Hindlimb muscle (tissue), 1 donor: ENCODE measurements around the gene VDR. TPM values are rescaled to one million over a fixed set of nuclear protein-coding genes. Genes with fewer than 3 reads are reported as not detected.
"Not testable (repeated sequence)": the region's sequence is repeated elsewhere in the genome, so short reads cannot be mapped to it uniquely, and the experiment has no call there.

Experiments
- DNase-seq: peaks from one replicate; pipeline ENCODE4 v3.0.0-alpha.2; 2013
- polyA plus RNA-seq: library from polyadenylated mRNA; unstranded; fragments of 120-200 nt; gene quantifications from one replicate; pipeline ENCODE4 v1.2.1, GENCODE V29; 2013; ENCODE audit not compliant: insufficient read length

The VDR gene
- polyA plus RNA-seq, 1 donor, result 0.75 TPM

DNA sequence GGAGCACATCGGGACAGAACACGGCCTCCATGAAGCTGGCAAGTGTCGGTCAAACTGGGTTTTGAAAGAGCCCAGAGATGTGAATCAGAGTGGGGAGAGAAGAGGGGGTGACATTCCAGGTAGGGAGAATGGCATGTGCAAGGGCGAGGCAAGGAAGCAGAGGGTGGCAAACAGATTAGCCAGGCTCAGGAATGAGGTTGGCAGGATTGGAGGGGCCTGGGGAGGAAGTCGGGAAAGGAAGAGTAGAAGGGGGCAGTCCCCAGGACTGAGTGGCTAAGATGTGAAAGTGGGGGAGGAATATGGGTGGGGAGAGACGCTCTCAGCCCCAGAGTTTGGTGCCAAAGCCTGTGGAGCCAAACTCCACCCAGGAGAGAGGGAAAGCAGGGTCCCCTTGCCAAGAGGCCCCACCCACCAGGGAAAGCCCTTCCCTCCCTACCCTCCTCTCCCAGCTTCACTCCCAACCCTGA lies 79.6 kb downstream of the VDR start:
- DNase-seq, result no peak

GRCh38 chr12:47824635-47825034 lies 80.2 kb downstream of the VDR start:
- DNase-seq, result no peak

- DNase-seq, result no peak
These were observed 80.6 kb downstream of the VDR start for GRCh38 chr12:47824198-47824597.

DNA sequence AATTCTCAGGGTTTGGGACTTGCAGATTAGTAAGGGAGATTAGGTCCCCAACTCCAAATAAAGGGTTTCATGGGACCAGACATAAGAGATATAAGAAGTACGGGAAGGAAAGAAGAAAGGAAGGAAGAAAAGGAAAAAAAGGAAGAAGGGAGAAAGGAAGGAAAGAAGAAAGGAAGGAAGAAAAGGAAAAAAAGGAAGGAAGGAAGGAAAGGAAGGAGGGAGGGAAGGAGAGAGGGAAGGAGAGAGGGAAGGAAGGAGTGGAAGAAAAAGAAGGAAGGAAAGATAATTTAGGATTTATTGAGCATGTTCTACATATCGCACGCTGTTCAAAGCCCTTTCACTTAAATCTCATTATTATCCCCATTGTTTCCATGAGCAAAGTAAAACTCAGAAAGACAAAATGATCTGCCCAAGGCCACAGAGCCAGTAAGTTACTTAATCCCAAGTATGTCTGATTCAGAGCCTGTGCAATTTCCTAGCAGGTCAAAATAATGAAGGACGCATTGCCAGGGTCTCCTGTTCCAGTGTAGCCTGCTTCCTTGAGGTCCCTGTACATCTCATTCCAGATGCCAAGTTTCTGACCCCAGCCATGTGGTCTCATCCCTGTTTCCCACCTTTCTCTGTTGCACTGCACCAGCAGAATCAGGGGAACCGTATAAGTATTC lies 81.2 kb downstream of the VDR start:
- no peak for DNase-seq

DNA sequence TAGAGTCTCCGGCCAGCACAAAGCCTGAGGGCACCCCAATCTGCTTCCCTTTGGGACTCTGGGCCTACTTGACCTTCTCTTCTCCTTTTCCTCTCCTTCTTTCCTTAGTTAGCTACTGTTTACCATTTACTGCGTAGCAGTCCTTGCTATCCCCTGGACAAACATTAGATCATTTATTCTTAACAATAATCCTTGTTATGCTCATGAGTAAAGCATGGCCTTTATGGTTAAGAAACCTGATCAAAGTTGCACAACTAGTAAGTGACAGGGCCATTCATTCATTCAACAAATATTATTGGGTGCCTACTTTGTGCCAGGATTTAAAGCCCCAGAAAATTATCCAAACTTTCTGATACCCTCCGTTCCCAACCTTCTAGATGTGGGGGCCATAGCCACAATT lies 81.9 kb downstream of the VDR start:
- DNase-seq, result no peak

DNA sequence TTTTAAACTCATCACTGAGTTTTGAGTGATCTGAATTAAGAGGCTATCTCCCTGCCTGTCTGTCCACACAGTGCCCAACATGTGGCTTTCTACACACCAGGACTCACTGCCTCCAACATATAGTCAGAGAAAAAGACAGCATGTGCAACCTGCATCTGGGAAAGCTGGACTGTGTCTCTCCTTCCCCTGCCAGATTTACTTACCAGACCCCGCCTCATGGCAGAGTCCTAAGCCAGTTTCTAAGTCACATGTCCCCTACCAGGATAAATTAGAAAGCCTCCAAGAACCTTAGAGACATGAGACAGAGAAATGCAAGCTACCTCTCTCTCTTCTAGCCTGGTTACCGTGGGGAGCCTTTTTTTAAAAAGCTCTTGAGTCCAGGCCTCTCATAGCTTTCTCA lies 82.4 kb downstream of the VDR start:
- peak; percentile 53 for DNase-seq

GRCh38 chr12:47821346-47821706 lies 83.5 kb downstream of the VDR start:
- no peak for DNase-seq

GRCh38 chr12:47820631-47821345 lies 84.0 kb downstream of the VDR start:
- DNase-seq, result peak; percentile 84

- peak; percentile 89 for DNase-seq
These were observed 84.7 kb downstream of the VDR start, which contains the start of gene HDAC7 for GRCh38 chr12:47819896-47820630. Gene HDAC7 (minus strand): TSS chr12:47819903. CDS start chr12:47819785, 118 bp downstream.

GRCh38 chr12:47819138-47819895 lies 85.5 kb downstream of the VDR start:
- peak; percentile 56 for DNase-seq

- no peak for DNase-seq
These were observed 86.2 kb downstream of the VDR start for GRCh38 chr12:47818467-47819137.

DNA sequence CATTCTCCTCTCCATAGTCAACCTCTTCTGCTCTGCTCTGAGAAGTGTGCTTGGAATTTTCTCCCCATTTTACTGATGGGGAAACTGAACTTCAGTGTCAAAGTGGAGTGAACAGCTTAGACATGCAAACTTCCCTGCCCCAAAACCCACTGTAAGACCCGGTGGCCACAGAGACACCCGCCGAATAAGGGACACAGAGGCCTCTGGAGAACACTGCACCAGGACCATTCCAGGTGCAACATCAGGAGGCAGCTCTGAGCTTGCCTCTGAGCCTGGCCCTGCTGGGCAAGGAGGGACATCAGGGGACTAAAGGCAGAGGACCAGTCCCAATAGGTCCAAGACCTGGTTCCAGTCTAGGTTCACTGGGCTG lies 86.8 kb downstream of the VDR start:
- no peak for DNase-seq

GRCh38 chr12:47817272-47818006 lies 87.4 kb downstream of the VDR start:
- DNase-seq, result no peak

- DNase-seq, result no peak
These were observed 88.2 kb downstream of the VDR start for GRCh38 chr12:47816403-47817271.

DNA sequence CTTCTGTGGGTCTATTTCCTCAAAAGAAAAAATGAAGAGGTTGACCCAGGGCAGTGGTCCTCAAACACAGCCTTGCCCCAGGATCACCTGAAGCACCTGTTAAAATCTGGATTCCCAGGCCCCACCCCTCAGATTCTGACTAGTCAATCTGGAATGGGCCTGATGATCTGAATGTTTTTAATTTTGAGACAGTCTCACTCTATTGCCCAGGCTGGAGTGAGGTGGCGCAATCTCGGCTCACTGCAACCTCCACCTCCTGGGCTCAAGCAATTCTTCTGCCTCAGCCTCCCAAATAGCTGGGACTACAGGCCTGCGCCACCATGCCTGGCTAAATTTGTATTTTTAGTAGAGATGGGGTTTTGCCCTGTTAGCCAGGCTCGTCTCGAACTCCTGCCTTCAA lies 89.3 kb downstream of the VDR start:
- DNase-seq, result not testable (repeated sequence)

DNA sequence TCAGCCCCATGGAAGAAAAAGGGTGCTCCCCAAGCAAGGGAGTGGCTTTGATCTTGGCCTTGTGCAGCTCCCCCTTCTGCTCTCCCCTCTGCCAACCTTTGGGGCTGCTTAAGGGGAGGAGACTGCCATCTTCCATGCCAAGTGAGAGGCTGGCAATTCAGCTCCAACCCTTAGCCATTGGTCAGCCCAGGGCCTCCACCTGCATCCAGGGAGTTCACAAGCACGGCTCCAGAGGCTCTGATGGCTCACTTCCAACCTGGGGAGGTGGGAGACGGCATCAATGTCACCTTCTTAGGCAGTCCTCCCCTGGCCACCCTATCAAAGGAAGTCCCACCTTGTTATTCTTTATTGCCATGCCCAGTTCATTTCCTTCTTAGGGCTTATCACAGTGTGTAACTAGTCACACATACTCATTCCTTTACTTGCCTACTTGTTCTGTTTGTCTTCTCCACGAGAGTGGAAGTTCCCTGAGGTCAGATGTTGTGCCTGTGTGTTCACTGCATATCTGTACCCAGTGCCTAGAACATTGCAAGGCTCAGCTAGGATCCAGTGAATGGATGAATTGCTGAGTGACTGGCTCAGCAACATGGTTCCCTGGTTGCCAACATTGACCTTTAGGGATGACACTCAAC lies 90.1 kb downstream of the VDR start:
- DNase-seq, result no peak

GRCh38 chr12:47813511-47814196 lies 91.1 kb downstream of the VDR start:
- no peak for DNase-seq

DNA sequence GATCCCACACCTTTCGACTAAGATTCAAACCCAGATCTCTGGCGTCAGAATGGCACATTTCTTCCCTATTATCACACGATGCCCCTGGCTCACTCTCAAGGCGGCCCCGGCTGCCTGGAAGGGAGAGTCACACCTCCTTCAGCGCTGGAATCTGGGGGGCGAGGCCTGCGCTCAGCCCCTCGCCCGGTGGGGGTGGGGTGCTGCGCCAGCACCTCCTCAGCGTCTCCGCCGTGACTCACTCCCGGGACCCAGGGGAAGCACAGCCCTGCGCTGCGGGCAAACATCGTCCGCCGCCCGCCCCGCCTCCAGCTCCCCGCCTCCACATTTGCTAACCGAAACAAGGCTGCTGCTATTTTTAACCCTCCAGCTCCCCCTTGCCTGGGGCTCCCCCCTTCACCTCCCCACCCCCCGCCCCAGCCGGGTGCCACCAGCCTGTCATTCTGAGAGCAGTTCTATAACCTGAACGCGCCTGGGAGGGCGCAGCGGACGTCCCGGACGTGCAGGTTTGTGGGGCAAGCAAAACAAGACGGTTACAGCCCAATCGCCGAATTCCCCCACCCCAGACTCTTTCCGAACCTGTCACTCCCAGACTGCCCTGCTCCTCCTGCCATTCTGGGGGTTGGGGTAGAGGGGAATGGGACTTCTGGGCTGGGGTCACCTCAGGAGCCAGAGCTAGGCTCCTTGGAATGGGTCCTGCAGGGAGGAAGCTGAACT lies 91.8 kb downstream of the VDR start:
- DNase-seq, result peak; percentile 73
